GM10847 (cell line): ENCODE results near the gene KBTBD12.

ENCODE experiments used
- POLR2A ChIP-seq: IDR thresholded peaks from 2 replicates; pipeline ENCODE4 v1.6.1; 2011; ENCODE audit not compliant: insufficient read length; ENCODE audit errors: extremely low read depth

Gene KBTBD12

DNA sequence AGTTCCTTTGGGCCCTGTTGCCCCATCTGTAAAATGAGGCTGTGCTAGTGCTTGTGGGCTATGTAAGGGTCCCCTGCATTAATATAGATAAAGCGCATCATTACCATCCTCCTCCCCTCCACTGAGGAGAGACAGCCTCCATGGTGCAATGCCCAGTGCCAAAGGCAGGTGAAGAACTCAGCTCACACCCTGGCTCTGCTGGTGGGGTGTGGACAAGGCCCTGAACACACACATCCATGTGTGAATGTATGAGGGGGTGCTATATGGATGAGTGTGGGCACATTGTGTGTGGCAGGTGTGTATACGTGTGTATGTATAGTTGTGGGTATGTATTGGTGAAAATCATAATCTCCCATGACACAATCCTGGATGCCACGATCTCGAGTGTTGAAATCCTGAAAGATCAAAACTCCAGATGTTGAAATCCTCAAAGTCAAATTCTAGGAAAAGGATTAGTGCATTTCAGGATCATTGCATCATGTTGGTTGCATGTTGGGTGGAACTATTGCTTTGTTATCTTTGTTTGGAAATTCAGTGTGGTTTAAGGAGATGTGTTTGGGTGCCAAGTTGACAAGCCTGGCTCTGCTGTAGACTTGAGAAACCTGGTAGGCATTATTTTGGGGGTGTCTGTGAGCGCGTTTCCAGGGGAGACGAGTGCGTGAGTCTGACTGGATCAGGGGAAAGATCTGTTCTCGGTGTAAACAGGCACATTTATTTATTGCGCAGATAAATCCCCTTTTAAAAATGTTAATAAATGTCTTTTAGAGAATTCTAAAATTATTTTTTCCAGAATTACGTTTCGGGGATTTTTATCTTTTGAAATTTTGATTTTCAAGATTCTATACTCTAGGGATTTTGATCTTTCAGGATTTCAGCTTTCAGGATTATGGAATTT, 95.2 kb downstream of the KBTBD12 start:
- no peak for TF ChIP-seq POLR2A

GRCh38 chr3:128011140-128011539, 96.1 kb downstream of the KBTBD12 start:
- TF ChIP-seq POLR2A: no peak

- TF ChIP-seq POLR2A: no peak
Observed at GRCh38 chr3:128012050-128012449, 97.0 kb downstream of the KBTBD12 start.

DNA sequence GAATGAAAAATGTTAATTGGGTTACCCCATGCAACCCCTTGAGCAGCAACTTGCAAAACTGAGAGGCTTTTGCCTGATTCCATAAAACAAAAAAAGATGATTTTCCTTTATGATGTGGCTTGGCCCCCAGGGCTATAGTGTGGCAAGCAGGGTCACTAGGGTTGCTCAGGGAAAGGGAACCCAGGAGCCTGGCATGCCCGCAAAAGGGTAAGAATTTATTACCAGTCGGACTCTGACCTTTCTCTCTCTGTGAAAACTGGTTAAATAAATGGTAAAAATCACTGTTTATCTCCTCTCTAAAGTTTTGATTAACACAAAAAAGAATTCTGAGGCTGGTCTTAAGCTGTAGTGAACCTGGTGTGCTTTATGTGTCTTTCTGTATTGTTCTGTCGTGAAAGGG, 99.5 kb downstream of the KBTBD12 start:
- TF ChIP-seq POLR2A: no peak

DNA sequence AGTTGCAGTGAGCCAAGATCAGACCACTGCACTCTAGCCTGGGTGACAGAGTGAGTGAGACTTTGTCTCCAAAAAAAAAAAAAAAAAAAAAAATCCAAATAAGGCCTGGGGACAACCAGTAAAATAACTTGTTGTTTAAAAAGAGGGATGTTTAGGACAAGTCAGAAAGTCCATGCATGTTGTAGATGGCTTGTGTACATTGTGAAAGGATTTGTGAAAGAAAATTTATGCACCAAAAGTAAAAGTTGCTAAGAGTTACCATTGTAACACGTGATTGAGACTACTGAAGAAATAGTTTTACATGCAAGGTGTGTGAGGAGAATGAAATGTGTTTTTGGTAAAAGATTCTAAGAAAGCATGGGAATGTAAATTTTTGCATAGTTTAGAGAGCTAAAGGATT, 101.5 kb downstream of the KBTBD12 start:
- no peak for TF ChIP-seq POLR2A

GRCh38 chr3:128021768-128022372, 106.8 kb downstream of the KBTBD12 start:
- TF ChIP-seq POLR2A: no peak

DNA sequence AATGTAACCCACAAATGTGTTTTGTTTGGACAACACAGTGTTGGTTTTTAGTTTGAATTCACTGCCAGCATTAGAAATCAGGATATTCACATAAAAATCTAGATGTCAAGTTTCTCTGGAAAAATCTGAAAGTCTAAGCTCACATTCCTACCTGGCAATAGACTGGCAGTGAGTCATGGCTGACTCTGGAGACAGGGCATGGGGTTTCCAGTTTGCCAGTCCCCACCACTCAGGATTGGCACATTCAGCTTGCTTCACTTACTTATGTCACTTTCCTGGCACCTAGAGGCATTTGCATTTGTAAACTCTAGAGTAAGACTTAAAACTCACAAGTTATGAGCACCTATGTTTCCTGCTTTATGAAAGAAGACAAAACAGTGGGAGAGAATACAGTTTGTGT, 118.1 kb downstream of the KBTBD12 start:
- no peak for TF ChIP-seq POLR2A

GRCh38 chr3:128036119-128036518, 121.1 kb downstream of the KBTBD12 start:
- no peak for TF ChIP-seq POLR2A
